OCI-LY3 (cell line): ENCODE results near the gene NR3C2.

Source experiments
- H2AFZ ChIP-seq: fragments of 200-600, 300-600 bp; shearing (Covaris generic); 2 replicates; pipeline ENCODE4 v1.6.0; 2014; ENCODE audit warnings: antibody characterized with exemption, low read depth, low read length
- H3K27ac ChIP-seq: fragments of 200-600, 300-600 bp; sonication (generic); 2 replicates; pipeline ENCODE4 v1.5.1; 2014; ENCODE audit warnings: mild to moderate bottlenecking, low read length, moderate library complexity, mixed read lengths
- H3K27me3 ChIP-seq: fragments of 200-600, 300-600 bp; sonication (generic); 2 replicates; pipeline ENCODE4 v1.6.1; 2014; ENCODE audit warnings: low read depth, low read length, mixed read lengths
- H3K36me3 ChIP-seq: fragments of 200-600, 300-600 bp; sonication (generic); replicated peaks from 2 replicates; pipeline ENCODE3; 2014; ENCODE audit warnings: low read depth, low read length, mixed read lengths
- H3K4me1 ChIP-seq: fragments of 300-600, 200-600 bp; sonication (generic); 2 replicates; pipeline ENCODE4 v1.6.1; 2014; ENCODE audit warnings: low read length, mixed read lengths
- H3K4me2 ChIP-seq: fragments of 200-600, 300-600 bp; sonication (generic); 2 replicates; pipeline ENCODE4 v1.6.1; 2014; ENCODE audit warnings: low read length, mixed read lengths
- H3K4me3 ChIP-seq: fragments of 300-600, 200-600 bp; sonication (generic); 2 replicates; pipeline ENCODE4 v1.5.1; 2014; ENCODE audit warnings: antibody characterized with exemption, mild to moderate bottlenecking, low read length, moderate library complexity
- H3K79me2 ChIP-seq: fragments of 300-600, 200-600 bp; shearing (Covaris generic); 2 replicates; pipeline ENCODE4 v1.6.1; 2014; ENCODE audit warnings: mild to moderate bottlenecking, low read length, mixed read lengths
- H3K9ac ChIP-seq: fragments of 300-600, 200-600 bp; shearing (Covaris generic); 2 replicates; pipeline ENCODE4 v1.6.0; 2014; ENCODE audit warnings: mild to moderate bottlenecking, low read length, moderate library complexity
- H3K9me3 ChIP-seq: fragments of 200-600, 300-600 bp; shearing (Covaris generic); 2 replicates; pipeline ENCODE4 v1.6.1; 2014; ENCODE audit warnings: low read length, mixed read lengths; ENCODE audit not compliant: insufficient read depth
- H4K20me1 ChIP-seq: fragments of 200-600, 300-600 bp; sonication (generic); 2 replicates; pipeline ENCODE4 v1.6.1; 2016; ENCODE audit warnings: low read length, mixed read lengths; ENCODE audit not compliant: insufficient read depth
- CTCF ChIP-seq: fragments of 200-600, 300-600 bp; sonication (generic); IDR thresholded peaks from 2 replicates; pipeline ENCODE4 v1.5.1; 2014; ENCODE audit warnings: antibody characterized with exemption, low read length, low read depth
- EZH2phosphoT487 ChIP-seq: fragments of 200-600 bp; shearing (Covaris generic); IDR thresholded peaks from 2 replicates; pipeline ENCODE4 v1.6.1; 2018; ENCODE audit warnings: antibody characterized with exemption, mixed run types, low read depth

The NR3C2 gene

DNA sequence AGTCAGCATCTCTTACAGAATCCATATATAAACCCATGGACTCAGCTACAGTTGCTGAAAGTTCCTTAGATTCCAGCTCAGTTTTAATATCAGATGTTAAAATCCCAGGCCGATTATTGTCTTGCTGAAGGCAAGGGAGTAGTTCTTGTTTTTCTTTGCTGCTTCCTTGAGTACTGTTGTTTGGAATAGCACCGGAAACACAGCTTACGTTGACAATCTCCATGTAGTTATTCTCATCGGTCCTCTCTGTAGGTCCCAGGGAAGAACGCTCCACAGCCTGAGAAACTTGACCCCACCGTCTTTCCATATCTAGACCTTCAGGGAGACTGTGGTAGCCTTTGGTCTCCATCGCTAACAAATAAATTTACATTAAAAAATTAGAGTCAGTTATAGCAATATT is 5.7 kb downstream of the NR3C2 start:
- TF ChIP-seq EZH2phosphoT487 (no peak), CTCF (no peak)
- Histone ChIP-seq H3K4me1 (peaks cover 12% of the 10 kb centered on the region), H2AFZ (no peak overlapping the region), H3K79me2 (no peaks in the 10 kb centered on the region), H3K9ac (no peak overlapping the region), H3K4me2 (no peak overlapping the region), H3K9me3 (no peaks in the 10 kb centered on the region), H3K27ac (no peak overlapping the region), H3K36me3 (no peaks in the 10 kb centered on the region), H4K20me1 (no peaks in the 10 kb centered on the region), H3K27me3 (no peaks in the 10 kb centered on the region), H3K4me3 (no peak overlapping the region)

- no peak overlapping the region for H2AFZ ChIP-seq
- no peaks in the 10 kb centered on the region for H3K27me3 ChIP-seq
- no peaks in the 10 kb centered on the region for H4K20me1 ChIP-seq
- H3K9ac ChIP-seq = no peak overlapping the region
- H3K27ac ChIP-seq = no peak overlapping the region
- TF ChIP-seq EZH2phosphoT487 (no peak), CTCF (no peak)
- no peaks in the 10 kb centered on the region for H3K9me3 ChIP-seq
- no peaks in the 10 kb centered on the region for H3K79me2 ChIP-seq
- H3K4me2 ChIP-seq = no peak overlapping the region
- H3K36me3 ChIP-seq = no peaks in the 10 kb centered on the region
- H3K4me1 ChIP-seq = peaks cover 17% of the 10 kb centered on the region
- H3K4me3 ChIP-seq = no peak overlapping the region
Observed at GRCh38 chr4:148435654-148436406, 6.4 kb downstream of the NR3C2 start.

DNA sequence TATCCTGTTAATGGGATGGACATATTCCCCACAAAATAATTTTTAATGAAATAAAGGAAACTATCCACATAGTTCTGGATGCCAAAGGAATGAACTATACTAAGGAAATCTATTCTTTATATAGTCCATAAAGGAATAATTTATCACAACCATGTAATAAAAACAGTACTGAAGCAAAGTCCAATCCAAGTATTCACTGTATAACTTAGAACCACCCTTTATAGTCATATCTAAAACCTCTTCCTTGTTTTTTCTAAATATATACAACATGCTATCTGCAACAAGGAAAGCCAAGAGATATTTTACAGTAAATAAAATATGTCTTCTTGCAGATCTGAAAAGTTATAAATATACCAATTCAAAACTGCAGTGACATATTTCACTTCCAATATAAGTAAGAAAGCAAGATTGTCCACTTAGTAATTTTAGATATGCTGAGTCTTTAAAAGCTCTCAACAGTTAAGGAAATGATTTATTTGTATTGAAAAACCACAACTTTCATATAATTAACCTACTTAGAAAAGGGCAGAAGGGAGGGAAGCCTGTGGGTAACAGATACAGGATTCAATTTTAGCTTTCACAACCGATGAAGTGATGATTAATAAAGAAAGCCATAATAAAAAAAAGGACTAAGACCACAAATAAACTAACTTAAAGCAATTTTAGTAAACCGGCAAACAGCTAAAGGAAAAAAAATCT is 8.0 kb downstream of the NR3C2 start:
- no peak overlapping the region for H3K4me2 ChIP-seq
- no peaks in the 10 kb centered on the region for H3K9me3 ChIP-seq
- H3K4me1 ChIP-seq = peaks cover 20% of the 10 kb centered on the region
- no peaks in the 10 kb centered on the region for H3K27me3 ChIP-seq
- H4K20me1 ChIP-seq = no peaks in the 10 kb centered on the region
- no peak overlapping the region for H3K9ac ChIP-seq
- H3K4me3 ChIP-seq = no peak overlapping the region
- no peaks in the 10 kb centered on the region for H3K79me2 ChIP-seq
- H2AFZ ChIP-seq = no peak overlapping the region
- H3K36me3 ChIP-seq = no peaks in the 10 kb centered on the region
- TF ChIP-seq CTCF (no peak), EZH2phosphoT487 (no peak)
- H3K27ac ChIP-seq = no peak overlapping the region

GRCh38 chr4:148431401-148431800 is 10.8 kb downstream of the NR3C2 start:
- no peaks in the 10 kb centered on the region for H3K9me3 ChIP-seq
- no peaks in the 10 kb centered on the region for H3K36me3 ChIP-seq
- no peak overlapping the region for H3K27ac ChIP-seq
- H3K9ac ChIP-seq = peak overlapping the region; percentile 15
- H2AFZ ChIP-seq = peak overlapping the region; percentile 58; the same call in 1 of the 2 replicates
- TF ChIP-seq CTCF (no peak), EZH2phosphoT487 (no peak)
- no peaks in the 10 kb centered on the region for H4K20me1 ChIP-seq
- peak overlapping the region; percentile 64 for H3K4me2 ChIP-seq
- H3K4me3 ChIP-seq = peak overlapping the region; percentile 30
- no peaks in the 10 kb centered on the region for H3K27me3 ChIP-seq
- H3K4me1 ChIP-seq = peaks cover 24% of the 10 kb centered on the region
- no peaks in the 10 kb centered on the region for H3K79me2 ChIP-seq
